GM12872 (cell line): Measurements from ENCODE around the gene SPTBN1.

Source experiments
- TF ChIP-seq, protein P1 (sequence below): IDR thresholded peaks from 3 replicates; pipeline ENCODE4 v1.5.1; 2011; ENCODE audit warnings: low read depth, mild to moderate bottlenecking, low read length, moderate library complexity; ENCODE audit not compliant: insufficient read depth

SPTBN1 gene

DNA sequence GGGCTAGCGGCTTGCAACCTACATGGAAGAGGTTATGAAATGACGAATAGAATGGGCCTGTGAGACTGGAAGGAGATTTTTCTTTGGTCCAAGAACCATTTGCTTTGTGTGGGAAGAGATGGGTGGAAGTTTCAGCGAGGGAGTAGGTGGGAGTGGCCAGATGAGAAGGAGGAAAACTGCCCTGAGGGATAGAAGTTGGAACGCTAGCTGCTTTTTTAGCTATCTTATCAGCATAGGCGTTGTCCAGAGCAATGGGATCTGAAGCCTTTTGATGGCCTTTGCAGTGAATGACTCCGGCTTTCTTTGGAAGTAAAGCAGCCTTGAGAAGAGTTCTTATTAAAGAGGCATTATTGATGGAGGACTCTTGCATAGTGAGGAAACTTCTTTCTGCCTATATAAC lies 52.4 kb downstream of the SPTBN1 start:
- TF ChIP-seq, protein P1, sequence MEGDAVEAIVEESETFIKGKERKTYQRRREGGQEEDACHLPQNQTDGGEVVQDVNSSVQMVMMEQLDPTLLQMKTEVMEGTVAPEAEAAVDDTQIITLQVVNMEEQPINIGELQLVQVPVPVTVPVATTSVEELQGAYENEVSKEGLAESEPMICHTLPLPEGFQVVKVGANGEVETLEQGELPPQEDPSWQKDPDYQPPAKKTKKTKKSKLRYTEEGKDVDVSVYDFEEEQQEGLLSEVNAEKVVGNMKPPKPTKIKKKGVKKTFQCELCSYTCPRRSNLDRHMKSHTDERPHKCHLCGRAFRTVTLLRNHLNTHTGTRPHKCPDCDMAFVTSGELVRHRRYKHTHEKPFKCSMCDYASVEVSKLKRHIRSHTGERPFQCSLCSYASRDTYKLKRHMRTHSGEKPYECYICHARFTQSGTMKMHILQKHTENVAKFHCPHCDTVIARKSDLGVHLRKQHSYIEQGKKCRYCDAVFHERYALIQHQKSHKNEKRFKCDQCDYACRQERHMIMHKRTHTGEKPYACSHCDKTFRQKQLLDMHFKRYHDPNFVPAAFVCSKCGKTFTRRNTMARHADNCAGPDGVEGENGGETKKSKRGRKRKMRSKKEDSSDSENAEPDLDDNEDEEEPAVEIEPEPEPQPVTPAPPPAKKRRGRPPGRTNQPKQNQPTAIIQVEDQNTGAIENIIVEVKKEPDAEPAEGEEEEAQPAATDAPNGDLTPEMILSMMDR: no peak

DNA sequence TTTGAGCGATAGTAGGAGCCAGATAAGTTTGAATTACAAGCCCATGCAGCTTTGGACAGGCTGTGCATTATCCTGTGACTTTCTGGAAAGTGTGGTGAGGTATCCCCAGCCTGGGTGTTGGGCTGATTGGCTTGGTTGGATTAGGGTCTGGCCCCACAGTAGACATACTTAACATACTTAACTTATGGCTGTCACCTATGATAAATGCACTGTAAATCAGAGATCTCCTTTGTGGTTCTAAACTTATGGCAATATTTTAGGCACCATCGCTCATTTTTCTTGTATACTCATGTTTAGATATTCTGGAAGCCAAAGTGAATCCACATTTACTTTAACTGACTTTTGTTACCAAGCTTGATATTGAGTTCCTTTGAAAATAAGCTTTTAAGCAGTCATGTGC lies 54.8 kb downstream of the SPTBN1 start:
- TF ChIP-seq, protein P1: no peak

DNA sequence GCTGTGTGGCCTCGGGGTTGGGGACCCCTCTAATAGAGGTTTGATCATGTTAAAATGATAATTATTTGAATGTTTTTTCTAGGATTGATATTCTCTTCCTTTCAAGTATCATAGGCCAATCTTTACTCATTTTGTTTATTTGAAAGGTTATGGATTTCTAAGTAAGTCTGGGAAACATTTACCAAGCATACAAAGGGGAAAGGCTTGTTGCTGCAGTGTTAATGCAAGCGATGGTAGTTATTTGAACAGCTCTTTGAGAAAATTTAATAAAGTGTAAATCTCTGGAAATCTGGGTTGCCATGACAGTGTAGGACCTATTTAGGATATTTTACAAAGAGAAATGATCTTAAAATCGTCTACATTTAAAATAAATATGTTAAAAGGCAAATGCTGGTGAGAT lies 56.1 kb downstream of the SPTBN1 start:
- TF ChIP-seq, protein P1: no peak

DNA sequence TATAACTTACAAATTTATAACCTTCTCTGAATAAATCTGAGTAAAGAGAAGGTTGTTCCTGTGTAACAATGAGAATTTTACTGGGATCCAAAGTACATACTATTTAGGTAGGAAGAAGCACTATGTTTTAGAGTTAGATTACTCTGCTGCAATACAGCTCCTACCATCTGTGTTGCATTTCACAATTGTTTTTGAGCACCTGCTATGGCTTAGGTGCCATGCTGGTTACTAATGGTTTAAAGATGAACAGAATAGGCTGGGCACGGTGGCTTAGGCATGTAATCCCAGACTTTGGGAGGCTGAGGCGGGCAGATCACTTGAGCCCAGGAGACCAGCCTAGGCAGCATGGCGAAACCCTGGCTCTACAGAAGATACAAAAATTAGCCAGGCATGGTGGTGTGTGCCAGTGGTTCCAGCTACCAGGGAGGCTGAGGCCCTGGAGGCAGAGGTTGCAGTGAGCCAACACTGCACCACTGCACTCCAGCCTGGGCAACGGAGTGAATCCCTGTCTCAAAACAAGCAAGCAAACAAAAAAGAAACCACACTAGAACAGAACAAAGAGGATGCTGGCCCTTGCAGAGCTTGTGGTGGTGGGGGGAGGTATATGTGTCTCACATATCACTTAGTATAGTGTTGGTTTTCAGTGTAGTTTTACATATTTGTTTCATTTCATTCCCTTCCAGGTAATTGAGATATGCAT lies 56.7 kb downstream of the SPTBN1 start:
- TF ChIP-seq, protein P1: no peak

DNA sequence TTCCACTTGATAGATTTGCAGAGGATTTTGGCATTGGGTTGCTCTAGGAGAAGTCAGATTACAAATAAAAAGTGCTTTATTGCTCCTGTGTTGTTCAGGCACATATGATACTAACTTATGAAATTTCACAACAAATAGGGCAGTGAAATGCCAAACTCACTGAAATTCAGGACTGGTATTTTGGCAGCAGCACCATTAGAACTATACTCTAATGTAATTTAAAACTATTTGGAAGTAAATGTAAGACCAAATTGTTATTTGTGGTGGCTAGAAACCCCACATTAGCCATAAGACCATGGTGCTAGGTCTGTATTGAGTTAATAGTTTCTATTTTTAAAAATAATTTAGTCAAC lies 57.2 kb downstream of the SPTBN1 start:
- TF ChIP-seq, protein P1: no peak

DNA sequence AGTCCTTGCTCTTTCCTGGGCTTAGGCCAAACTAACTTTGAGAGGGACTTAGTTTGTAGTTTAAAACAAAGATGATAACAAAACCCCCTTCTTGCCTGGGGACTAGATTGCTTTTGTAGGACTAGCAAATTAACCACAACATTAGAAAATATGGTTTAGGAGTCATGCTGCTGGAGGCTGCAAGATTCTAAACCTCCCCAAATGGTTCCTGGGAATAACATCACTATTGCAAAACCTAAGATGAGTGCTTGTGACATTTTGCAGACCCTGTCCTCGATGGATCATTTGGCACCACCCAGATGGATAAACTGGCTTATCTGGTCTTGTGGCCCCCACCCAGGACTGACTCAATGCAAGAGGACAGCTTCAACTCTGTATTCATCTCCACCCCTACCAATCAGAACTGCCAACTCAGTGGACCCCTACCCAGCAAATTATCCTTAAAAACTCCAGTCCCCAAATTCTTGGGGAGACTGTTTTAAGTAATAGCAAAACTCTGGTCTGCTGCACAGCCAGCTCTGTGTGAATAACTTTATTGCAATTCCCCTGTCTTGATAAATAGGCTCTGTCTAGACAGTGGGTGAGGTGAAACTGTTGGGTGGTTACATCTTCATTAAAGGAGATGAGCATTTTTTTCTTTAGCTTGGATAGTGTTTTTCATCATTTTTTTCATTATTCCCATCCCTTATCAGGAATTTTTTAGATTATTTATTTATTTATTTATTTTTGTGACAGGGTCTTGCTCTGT lies 58.9 kb downstream of the SPTBN1 start:
- TF ChIP-seq, protein P1: no peak

DNA sequence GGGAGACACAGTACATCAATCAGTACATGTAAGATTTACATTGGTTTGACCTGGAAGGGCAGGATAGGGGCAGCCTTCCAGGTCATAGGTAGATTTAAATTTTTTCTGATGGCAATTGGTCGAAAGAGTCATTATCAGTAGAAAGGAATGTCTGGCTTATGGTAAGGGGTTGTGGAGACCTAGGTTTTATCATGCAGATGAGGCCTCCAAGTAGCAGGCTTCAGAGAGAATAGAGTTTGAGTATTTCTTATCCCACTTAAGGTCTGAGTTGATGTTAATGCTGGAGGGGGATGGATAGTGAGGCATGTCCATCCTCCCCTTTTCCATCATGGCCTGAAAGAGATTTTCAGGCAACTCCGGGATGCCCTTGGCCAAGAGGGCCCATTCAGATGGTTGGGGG lies 60.7 kb downstream of the SPTBN1 start:
- TF ChIP-seq, protein P1: no peak
